ENCODE data around the gene ERF. TPM values are rescaled to one million over a fixed set of nuclear protein-coding genes. Genes with fewer than 3 reads are reported as not detected.

ERF gene
- total and polyA plus RNA-seq, 2 donors (not counting 3 experiments of a cell fraction or from before 2014, with no cell fraction given) = 102 to 117 TPM

- CTCF ChIA-PET = interaction anchor here (1.2 to 2.2 kb wide), 7 partner anchors 10 to 35 kb away, joined by 3 to 22 read pairs (median 5); partner anchors contain the start of genes CIC and GSK3A
- peak overlapping the region; percentile 5 to 94 (median 57) for H3K4me3 ChIP-seq (replicated peaks in 1 of 3; ENCODE audit: insufficient read depth in 1 of 3, low read depth in 1 of 3, low read length in 3 of 3)
- no peaks in the 10 kb centered on the region for H3K9me3 ChIP-seq (replicated peaks; ENCODE audit: control insufficient read depth, insufficient read depth, low read length)
- H3K79me2 ChIP-seq (ENCODE audit: control insufficient read depth, insufficient read depth, low read length) = peaks cover 34% of the 10 kb centered on the region
- H3K27ac ChIP-seq (ENCODE audit: insufficient read depth, low read depth, low read length) = peak overlapping the region; percentile 79
- TSS peak; percentile 16 for BruUV-seq (replicated peaks)
- no peak for TF ChIP-seq FOS (IDR thresholded peaks at IDR 0.05; ENCODE audit: borderline replicate concordance, insufficient read depth, low read length)
- TF ChIP-seq POLR2A (IDR thresholded peaks at IDR 0.05; ENCODE audit: low read depth, low read length) = peak; percentile 62
- H3K27me3 ChIP-seq (ENCODE audit: control insufficient read depth in 2 of 2, insufficient read depth in 2 of 2, low read length in 2 of 2) = no peaks in the 10 kb centered on the region
- peak overlapping the region; percentile 66 for H3K4me2 ChIP-seq (ENCODE audit: insufficient read depth, low read length)
- H3K9ac ChIP-seq (replicated peaks; ENCODE audit: extremely low read depth, insufficient read depth, low read length) = peak overlapping the region; percentile 12
- FAIRE-seq (peak; percentile 89), DNase-seq (ENCODE audit: low read depth, low spot score) (peak; percentile 63)
- dilution Hi-C loops (cut with MboI; ENCODE audit: extremely low pct_ligation_motif_present, low sequenced_read_pairs) (no loop called here), intact Hi-C loops (cut with micrococcal nuclease) (loop anchor here (1.0 kb wide), 2 partner anchors 12 to 24 kb away; no protein-coding TSS in a partner anchor)
- peak overlapping the region; percentile 60 for H2AFZ ChIP-seq (ENCODE audit: low read depth, low read length)
- H4K20me1 ChIP-seq (replicated peaks; ENCODE audit: control insufficient read depth, extremely low read depth, insufficient read depth, low read length) = no peaks in the 10 kb centered on the region
- H3K4me1 ChIP-seq (ENCODE audit: control insufficient read depth, extremely low read depth, insufficient read depth, low read length) = peaks cover 21% of the 10 kb centered on the region
- POLR2A ChIA-PET = interaction anchor here (0.5 to 1.4 kb wide), 4 partner anchors 24 to 1610 kb away, joined by 3 to 6 read pairs (median 4); partner anchors contain the start of gene PRR19
- H3K9me1 ChIP-seq (replicated peaks; ENCODE audit: control insufficient read depth, extremely low read depth, insufficient read depth, low read length) = no peaks in the 10 kb centered on the region
- no peaks in the 10 kb centered on the region for H3K36me3 ChIP-seq (ENCODE audit: control insufficient read depth in 2 of 2, extremely low read depth in 1 of 2, insufficient read depth in 2 of 2, low read length in 2 of 2)
Measured at GRCh38 chr19:42255766-42256745, 1.1 kb upstream of the ERF start.

- H3K27me3 ChIP-seq (ENCODE audit: control insufficient read depth in 2 of 2, insufficient read depth in 2 of 2, low read length in 2 of 2) = no peaks in the 10 kb centered on the region
- dilution Hi-C loops (cut with MboI; ENCODE audit: extremely low pct_ligation_motif_present, low sequenced_read_pairs) = no loop called here
- peaks cover 52% of the 10 kb centered on the region for H3K79me2 ChIP-seq (ENCODE audit: control insufficient read depth, insufficient read depth, low read length)
- peak overlapping the region; percentile 89 for H3K9ac ChIP-seq (replicated peaks; ENCODE audit: extremely low read depth, insufficient read depth, low read length)
- FAIRE-seq (peak; percentile 80), DNase-seq (ENCODE audit: low read depth, low spot score) (peak; percentile 76)
- no peaks in the 10 kb centered on the region for H4K20me1 ChIP-seq (replicated peaks; ENCODE audit: control insufficient read depth, extremely low read depth, insufficient read depth, low read length)
- peak overlapping the region; percentile 70 for H3K27ac ChIP-seq (ENCODE audit: insufficient read depth, low read depth, low read length)
- no peaks in the 10 kb centered on the region for H3K9me3 ChIP-seq (replicated peaks; ENCODE audit: control insufficient read depth, insufficient read depth, low read length)
- H3K36me3 ChIP-seq (ENCODE audit: control insufficient read depth in 2 of 2, extremely low read depth in 1 of 2, insufficient read depth in 2 of 2, low read length in 2 of 2) = peaks cover 4 to 11% of the 10 kb centered on the region in 2 experiments
- TF ChIP-seq CTCF (IDR thresholded peaks at IDR 0.05; ENCODE audit: extremely low read depth in 1 of 2, insufficient read depth in 1 of 2, low read depth in 1 of 2, low read length in 2 of 2) = no peak
- TF ChIP-seq GATA2 (IDR thresholded peaks at IDR 0.05; ENCODE audit: insufficient read depth, insufficient read length, low read depth, low read length) = no peak
- TF ChIP-seq FOS (IDR thresholded peaks at IDR 0.05; ENCODE audit: borderline replicate concordance, insufficient read depth, low read length) = no peak
- TF ChIP-seq POLR2A (IDR thresholded peaks at IDR 0.05; ENCODE audit: low read depth, low read length) = peak; percentile 41
- peak; percentile 43 for TF ChIP-seq POLR2AphosphoS5 (IDR thresholded peaks at IDR 0.05; ENCODE audit: insufficient read depth, low read depth, low read length)
- no peak for TF ChIP-seq MYC (IDR thresholded peaks at IDR 0.05; ENCODE audit: low read depth, low read length)
- TF ChIP-seq EZH2 (IDR thresholded peaks at IDR 0.05; ENCODE audit: borderline replicate concordance, low read depth, low read length, severe bottlenecking) = no peak
- no peak for TF ChIP-seq MAX (IDR thresholded peaks at IDR 0.05; ENCODE audit: insufficient read depth, insufficient read length)
- TF ChIP-seq JUN (IDR thresholded peaks at IDR 0.05; ENCODE audit: borderline replicate concordance, insufficient read depth, insufficient read length, low read depth) = no peak
- peak overlapping the region; percentile 83 to 98 (median 94) for H3K4me3 ChIP-seq (replicated peaks in 1 of 3; ENCODE audit: insufficient read depth in 1 of 3, low read depth in 1 of 3, low read length in 3 of 3)
- H2AFZ ChIP-seq (ENCODE audit: low read depth, low read length) = no peak overlapping the region
- ChIA-PET POLR2A (no interaction called here), CTCF (no interaction called here)
- intact Hi-C loops (cut with micrococcal nuclease) = no loop called here
- H3K4me2 ChIP-seq (ENCODE audit: insufficient read depth, low read length) = peak overlapping the region; percentile 34
- peaks cover 34% of the 10 kb centered on the region for H3K4me1 ChIP-seq (ENCODE audit: control insufficient read depth, extremely low read depth, insufficient read depth, low read length)
- TSS peak; percentile 7 for BruUV-seq (replicated peaks)
- no peaks in the 10 kb centered on the region for H3K9me1 ChIP-seq (replicated peaks; ENCODE audit: control insufficient read depth, extremely low read depth, insufficient read depth, low read length)
Measured at GRCh38 chr19:42254089-42254849, 659 bp downstream of the ERF start.
